Common myeloid progenitor, CD34-positive (primary cell): ENCODE measurements around the gene KLHL8.

Source experiments
- CTCF ChIA-PET: fragments of 350-600 bp; sonication (Branson Sonifier 250); formaldehyde crosslinking; loops from one replicate; lab custom pipeline; 2021; ENCODE audit warnings: antibody characterized with exemption; lab: Charles Lee
- POLR2A ChIA-PET: fragments of 350-600 bp; sonication (Branson Sonifier 250); formaldehyde crosslinking; loops from one replicate; lab custom pipeline; 2021; ENCODE audit warnings: antibody characterized with exemption; lab: Charles Lee
- DNase-seq, 3 donors: peaks; one replicate each; pipeline versions ENCODE4 v3.0.0 to v3.0.0-alpha.2; 2013
- H3K27ac ChIP-seq, 2 experiments: 1 replicate in 1 of 2; 2 replicates in 1 of 2; pipeline ENCODE4 v1.7.0; 2013; ENCODE audit warnings: inconsistent platforms in 2 of 2, low read length in 2 of 2, mild to moderate bottlenecking in 2 of 2, low read depth in 1 of 2, moderate library complexity in 1 of 2; ENCODE audit not compliant: severe bottlenecking in 2 of 2, insufficient read depth in 1 of 2, poor library complexity in 1 of 2
- H3K27me3 ChIP-seq, 5 experiments: replicated peaks in 2 of 5; 1 replicate in 3 of 5; 2 replicates in 2 of 5; pipeline versions ENCODE4 v1.6.1 to v1.7.0; 2013; ENCODE audit warnings: low read length in 4 of 5, mild to moderate bottlenecking in 2 of 5, moderate library complexity in 2 of 5, inconsistent platforms in 1 of 5; ENCODE audit not compliant: insufficient read depth in 5 of 5, control insufficient read depth in 4 of 5
- H3K36me3 ChIP-seq, 4 experiments: 1 replicate in 2 of 4; 2 replicates in 2 of 4; pipeline versions ENCODE4 v1.6.1 to v1.7.0; 2013; ENCODE audit warnings: low read length in 3 of 4, control low read depth in 1 of 4, mild to moderate bottlenecking in 1 of 4; ENCODE audit not compliant: control insufficient read depth in 4 of 4, insufficient read depth in 4 of 4
- H3K4me1 ChIP-seq, 4 experiments: 1 replicate in 3 of 4; 2 replicates in 1 of 4; pipeline versions ENCODE4 v1.6.1 to v1.7.1; 2013; ENCODE audit warnings: low read length in 3 of 4, mild to moderate bottlenecking in 3 of 4, control low read depth in 1 of 4, inconsistent platforms in 1 of 4, moderate library complexity in 1 of 4; ENCODE audit not compliant: control insufficient read depth in 4 of 4, insufficient read depth in 4 of 4; ENCODE audit errors: control extremely low read depth in 1 of 4
- H3K4me3 ChIP-seq, 7 experiments: 1 replicate in 4 of 7; 2 replicates in 3 of 7; pipeline versions ENCODE4 v1.5.1 to v1.7.0; 2013; ENCODE audit warnings: mild to moderate bottlenecking in 7 of 7, low read length in 6 of 7, moderate library complexity in 6 of 7, inconsistent platforms in 2 of 7, low read depth in 2 of 7, control low read depth in 1 of 7; ENCODE audit not compliant: insufficient read depth in 4 of 7, control insufficient read depth in 1 of 7; ENCODE audit errors: extremely low read depth in 1 of 7
- H3K9me3 ChIP-seq, 5 experiments: 1 replicate in 4 of 5; 2 replicates in 1 of 5; pipeline versions ENCODE4 v1.6.1 to v1.7.1; 2013; ENCODE audit warnings: low read length in 4 of 5, mild to moderate bottlenecking in 2 of 5, inconsistent platforms in 1 of 5, low read depth in 1 of 5, moderate library complexity in 1 of 5; ENCODE audit not compliant: control insufficient read depth in 4 of 5, insufficient read depth in 2 of 5; ENCODE audit errors: control extremely low read depth in 1 of 5
- WGBS: methylation state at CpG from one replicate; pipeline ENCODE4 v1.1.5; 2013; ENCODE audit not compliant: insufficient coverage; 5-methylcytosine and 5-hydroxymethylcytosine counted together

The KLHL8 gene

GRCh38 chr4:87112063-87112462 is 108.4 kb downstream of the KLHL8 start:
- POLR2A ChIA-PET = no interaction called here
- 46% methylated on average over 2 of the region's 4 CpGs for WGBS
- CTCF ChIA-PET = no interaction called here
- no peak overlapping the region for H3K4me3 ChIP-seq
- peak overlapping the region in 1 of 2 experiments; percentile 62 for H3K27ac ChIP-seq
- no peaks in the 10 kb centered on the region for H3K9me3 ChIP-seq
- H3K36me3 ChIP-seq = peaks cover 23 to 72% (median 51%) of the 10 kb centered on the region in 4 experiments
- peaks cover 0 to 6% (median 0%) of the 10 kb centered on the region in 4 experiments for H3K4me1 ChIP-seq
- peak in 2 of 3 donors; percentile 41 to 64 for DNase-seq
- H3K27me3 ChIP-seq = no peaks in the 10 kb centered on the region
